HCT116 (cell line): ENCODE results near the gene RELCH.

Source experiments
- EGR1 ChIP-seq: IDR thresholded peaks from 2 replicates; pipeline ENCODE4 v1.6.1; 2012; ENCODE audit warnings: low read depth
- YY1 ChIP-seq: IDR thresholded peaks from 2 replicates; pipeline ENCODE4 v1.6.1; 2011; ENCODE audit warnings: low read length, low read depth, moderate library complexity, mild to moderate bottlenecking; ENCODE audit not compliant: insufficient replicate concordance; ENCODE audit errors: extremely low read depth

GRCh38 chr18:62164855-62165487, 22.1 kb upstream of the RELCH start:
- TF ChIP-seq EGR1 (no peak), YY1 (no peak)
